ENCODE data around the gene MIDN.

The MIDN gene

DNA sequence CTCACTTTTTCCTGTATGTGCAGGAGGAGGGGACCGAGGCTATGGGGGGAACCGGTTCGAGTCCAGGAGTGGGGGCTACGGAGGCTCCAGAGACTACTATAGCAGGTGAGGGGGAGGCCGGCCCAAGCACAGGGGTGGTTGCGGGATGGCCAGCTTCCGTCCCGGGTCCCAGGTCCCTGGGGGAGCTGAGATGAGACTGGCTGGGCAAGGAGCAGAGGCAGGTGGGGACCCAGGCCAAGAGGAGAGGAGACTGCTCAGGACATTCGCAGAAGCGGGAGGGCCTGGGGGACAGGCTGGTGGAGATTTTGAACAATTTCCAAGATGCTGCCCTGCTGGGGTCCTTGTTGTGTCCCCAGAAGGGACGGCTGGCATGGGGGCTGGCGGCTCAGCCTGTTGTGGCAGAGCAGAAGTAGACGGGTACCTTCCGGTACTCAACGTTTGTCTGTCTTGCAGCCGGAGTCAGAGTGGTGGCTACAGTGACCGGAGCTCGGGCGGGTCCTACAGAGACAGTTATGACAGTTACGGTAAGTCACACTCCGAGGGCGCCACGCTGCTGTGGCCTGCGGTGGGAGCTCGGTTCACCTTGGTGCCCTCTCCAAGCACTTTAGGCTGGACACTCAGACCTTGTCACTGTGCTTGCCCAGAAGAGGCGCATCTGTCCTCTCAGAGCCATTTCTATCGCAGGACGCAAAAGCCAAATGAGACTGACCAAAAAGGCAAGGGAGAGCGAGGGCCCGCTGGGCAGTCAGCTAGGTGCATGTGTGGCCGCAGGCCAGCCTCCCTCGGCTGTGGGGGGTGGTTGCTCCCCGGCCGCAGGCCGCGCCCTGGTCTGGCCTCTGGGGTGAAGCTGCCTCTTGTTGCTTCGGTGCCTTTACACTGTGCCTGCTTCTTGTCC is 23.4 kb downstream of the MIDN start:
- DNase-seq (ENCODE audit: low read depth), result no peak
- no peak overlapping the region for H3K4me3 ChIP-seq (ENCODE audit: low read length)
- TF ChIP-seq, protein P1, sequence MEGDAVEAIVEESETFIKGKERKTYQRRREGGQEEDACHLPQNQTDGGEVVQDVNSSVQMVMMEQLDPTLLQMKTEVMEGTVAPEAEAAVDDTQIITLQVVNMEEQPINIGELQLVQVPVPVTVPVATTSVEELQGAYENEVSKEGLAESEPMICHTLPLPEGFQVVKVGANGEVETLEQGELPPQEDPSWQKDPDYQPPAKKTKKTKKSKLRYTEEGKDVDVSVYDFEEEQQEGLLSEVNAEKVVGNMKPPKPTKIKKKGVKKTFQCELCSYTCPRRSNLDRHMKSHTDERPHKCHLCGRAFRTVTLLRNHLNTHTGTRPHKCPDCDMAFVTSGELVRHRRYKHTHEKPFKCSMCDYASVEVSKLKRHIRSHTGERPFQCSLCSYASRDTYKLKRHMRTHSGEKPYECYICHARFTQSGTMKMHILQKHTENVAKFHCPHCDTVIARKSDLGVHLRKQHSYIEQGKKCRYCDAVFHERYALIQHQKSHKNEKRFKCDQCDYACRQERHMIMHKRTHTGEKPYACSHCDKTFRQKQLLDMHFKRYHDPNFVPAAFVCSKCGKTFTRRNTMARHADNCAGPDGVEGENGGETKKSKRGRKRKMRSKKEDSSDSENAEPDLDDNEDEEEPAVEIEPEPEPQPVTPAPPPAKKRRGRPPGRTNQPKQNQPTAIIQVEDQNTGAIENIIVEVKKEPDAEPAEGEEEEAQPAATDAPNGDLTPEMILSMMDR (IDR thresholded peaks at IDR 0.05; ENCODE audit: insufficient read depth, low read depth, low read length, missing control alignments), result no peak

DNA sequence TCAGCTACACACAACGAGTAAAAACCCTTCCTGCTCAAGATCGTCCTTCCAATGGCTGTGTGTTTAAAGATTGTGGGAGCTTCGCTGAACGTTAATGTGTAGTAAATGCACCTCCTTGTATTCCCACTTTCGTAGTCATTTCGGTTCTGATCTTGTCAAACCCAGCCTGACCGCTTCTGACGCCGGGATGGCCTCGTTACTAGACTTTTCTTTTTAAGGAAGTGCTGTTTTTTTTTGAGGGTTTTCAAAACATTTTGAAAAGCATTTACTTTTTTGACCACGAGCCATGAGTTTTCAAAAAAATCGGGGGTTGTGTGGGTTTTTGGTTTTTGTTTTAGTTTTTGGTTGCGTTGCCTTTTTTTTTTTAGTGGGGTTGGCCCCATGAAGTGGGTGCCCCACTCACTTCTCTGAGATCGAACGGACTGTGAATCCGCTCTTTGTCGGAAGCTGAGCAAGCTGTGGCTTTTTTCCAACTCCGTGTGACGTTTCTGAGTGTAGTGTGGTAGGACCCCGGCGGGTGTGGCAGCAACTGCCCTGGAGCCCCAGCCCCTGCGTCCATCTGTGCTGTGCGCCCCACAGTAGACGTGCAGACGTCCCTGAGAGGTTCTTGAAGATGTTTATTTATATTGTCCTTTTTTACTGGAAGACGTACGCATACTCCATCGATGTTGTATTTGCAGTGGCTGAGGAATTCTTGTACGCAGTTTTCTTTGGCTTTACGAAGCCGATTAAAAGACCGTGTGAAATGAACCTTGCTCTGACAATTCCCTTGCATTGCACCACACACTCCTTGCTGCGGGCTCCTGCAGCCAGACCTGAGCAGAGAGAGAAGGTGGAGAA is 24.3 kb downstream of the MIDN start:
- DNase-seq (ENCODE audit: low read depth), result no peak
- H3K4me3 ChIP-seq (ENCODE audit: low read length), result no peak overlapping the region
- TF ChIP-seq, protein P1 (IDR thresholded peaks at IDR 0.05; ENCODE audit: insufficient read depth, low read depth, low read length, missing control alignments), result no peak

DNA sequence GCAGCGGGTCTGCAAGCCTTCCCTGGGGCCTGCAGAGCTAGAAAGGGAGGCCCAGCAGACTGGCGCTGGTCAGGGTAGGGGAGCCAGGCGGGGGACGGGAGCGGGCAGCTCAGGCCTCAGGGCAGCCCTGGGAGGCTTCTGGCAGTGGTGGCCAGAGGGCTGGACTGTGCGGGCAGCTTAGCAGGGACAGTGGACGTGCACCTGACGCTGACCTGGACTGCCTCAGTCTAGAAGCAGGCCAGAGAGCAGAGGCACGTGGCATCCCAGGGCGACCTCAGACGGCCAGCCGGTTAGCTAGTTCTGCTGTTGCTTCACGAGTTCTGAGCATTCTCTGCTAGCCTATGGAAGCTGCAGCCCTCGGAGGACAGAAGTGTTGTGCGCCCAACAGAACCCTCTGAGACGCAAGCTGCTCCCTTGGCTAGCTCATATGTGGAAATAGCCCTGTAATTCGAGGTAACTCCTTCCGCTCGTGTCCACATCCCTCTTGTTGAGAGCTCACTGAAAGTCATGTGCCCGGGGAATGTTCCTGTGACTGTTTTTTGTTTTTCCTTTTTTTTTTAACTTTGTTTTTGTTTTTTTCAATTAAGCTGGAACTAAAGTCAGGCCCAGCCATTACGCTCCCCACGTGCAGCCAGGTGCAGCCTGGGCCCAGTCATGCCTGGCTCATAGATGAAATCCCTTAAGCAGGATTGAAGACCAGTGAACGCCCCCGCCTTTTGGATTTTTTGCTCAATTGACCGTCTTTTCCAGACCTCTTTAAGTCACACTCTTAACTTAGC is 25.1 kb downstream of the MIDN start:
- DNase-seq (ENCODE audit: low read depth), result no peak
- TF ChIP-seq, protein P1 (IDR thresholded peaks at IDR 0.05; ENCODE audit: insufficient read depth, low read depth, low read length, missing control alignments), result no peak
- H3K4me3 ChIP-seq (ENCODE audit: low read length), result no peak overlapping the region

DNA sequence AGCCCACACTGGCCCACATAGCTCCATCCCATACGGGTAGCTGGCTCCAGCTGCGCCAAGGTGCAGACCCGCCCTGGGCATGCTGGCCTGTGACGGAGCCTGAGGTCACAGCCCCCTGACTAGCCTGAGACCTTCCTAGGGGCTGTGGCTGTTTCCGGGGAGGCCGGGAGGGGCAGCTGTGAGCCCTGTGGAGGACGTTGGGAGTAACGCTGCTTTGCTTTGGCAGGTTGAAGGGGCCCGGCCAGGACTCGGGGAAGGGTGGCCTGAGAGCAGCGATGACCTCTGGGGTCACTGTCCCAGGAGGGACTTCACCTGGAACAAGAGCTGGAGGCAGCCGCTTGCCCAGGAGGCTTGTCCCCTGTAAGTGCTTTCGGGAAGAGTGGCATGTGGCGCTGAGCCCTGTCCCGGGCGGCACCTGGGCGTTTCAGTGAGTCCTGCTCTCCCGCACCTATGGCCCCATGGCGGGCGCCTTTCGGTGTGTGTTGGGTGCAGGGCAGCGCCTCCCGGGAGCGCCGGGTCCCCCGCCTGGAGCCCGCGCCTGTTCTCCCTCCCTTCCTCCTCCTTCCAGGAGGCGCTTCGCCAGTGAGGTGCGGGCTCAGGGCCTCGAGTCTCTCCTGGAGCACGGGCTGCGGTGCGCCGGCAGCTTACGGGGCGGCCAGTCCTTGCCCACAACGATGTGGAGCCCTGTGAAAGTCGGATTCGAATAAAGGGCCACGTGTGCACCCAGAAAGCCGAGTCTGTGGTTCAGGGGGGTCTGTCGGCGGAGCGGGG is 25.9 kb downstream of the MIDN start:
- peak overlapping the region; percentile 49 for H3K4me3 ChIP-seq (ENCODE audit: low read length)
- DNase-seq (ENCODE audit: low read depth), result no peak

DNA sequence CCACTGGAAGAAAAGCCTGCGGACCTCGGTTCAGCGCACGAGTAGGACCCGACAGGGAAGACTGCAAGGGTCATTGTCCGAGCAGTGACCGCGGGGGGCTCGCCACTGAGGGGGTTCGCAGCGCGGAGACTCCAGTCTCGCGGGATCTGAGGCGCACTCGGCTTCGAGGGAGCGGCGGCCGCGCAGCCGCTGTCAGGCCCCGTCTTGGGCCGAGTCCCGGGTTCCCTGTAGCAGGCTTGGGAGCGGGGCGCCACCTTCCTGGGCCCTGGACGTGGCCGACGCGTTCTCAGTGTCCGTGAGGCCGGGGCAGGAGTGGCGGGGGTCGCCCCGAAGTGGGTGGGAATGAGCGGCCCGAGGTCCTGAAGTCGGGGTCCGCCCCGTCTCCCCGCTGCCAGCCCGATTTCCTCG is 26.5 kb downstream of the MIDN start:
- peak overlapping the region; percentile 49 for H3K4me3 ChIP-seq (ENCODE audit: low read length)
- DNase-seq (ENCODE audit: low read depth), result no peak
- TF ChIP-seq, protein P1 (IDR thresholded peaks at IDR 0.05; ENCODE audit: insufficient read depth, low read depth, low read length, missing control alignments), result no peak

More for the DNA sequence above, 25.9 kb downstream of the MIDN start:
- TF ChIP-seq, protein P1 (IDR thresholded peaks at IDR 0.05; ENCODE audit: insufficient read depth, low read depth, low read length, missing control alignments), result peak; percentile 10
